Left renal pelvis (tissue), 4 donors: Measurements from ENCODE around the gene NAALAD2. TPM values are rescaled to one million over a fixed set of nuclear protein-coding genes. Genes with fewer than 3 reads are reported as not detected.
"Not testable (repeated sequence)": the region's sequence is repeated elsewhere in the genome, so short reads cannot be mapped to it uniquely, and the experiment has no call there.

Source experiments
- DNase-seq, 4 donors: peaks; one replicate each; pipeline ENCODE4 v3.0.0-alpha.2; 2013; ENCODE audit warnings: low read depth in 4 of 4, low spot score in 3 of 4
- polyA plus RNA-seq, 4 donors: library from polyadenylated mRNA; unstranded; fragments of 120-200 nt; gene quantifications; one replicate each; pipeline ENCODE4 v1.2.1, GENCODE V29; 2013; ENCODE audit not compliant: insufficient read length in 4 of 4

NAALAD2 gene
- polyA plus RNA-seq, 4 donors: 21.6 to 36.3 (median 31.2) TPM

DNA sequence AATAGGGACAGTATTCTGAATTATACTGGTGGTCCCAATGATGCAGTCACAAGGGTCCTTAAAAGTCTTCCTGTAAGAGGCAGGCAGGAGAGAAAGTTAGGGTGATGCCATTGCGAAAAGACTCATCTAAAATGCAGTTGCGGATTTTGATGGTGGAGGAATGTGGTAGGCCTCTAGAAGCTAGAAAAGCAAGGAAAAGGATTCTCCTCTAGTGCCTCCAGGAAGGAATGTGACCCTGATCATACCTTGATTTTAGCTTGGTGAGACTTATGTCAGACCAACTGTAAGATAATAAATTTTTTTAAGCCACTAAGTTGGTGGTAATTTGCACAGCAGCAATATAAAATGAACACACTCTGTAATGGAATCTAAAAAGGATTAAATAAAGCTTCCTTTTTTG is 54.5 kb downstream of the NAALAD2 start:
- no peak for DNase-seq

DNA sequence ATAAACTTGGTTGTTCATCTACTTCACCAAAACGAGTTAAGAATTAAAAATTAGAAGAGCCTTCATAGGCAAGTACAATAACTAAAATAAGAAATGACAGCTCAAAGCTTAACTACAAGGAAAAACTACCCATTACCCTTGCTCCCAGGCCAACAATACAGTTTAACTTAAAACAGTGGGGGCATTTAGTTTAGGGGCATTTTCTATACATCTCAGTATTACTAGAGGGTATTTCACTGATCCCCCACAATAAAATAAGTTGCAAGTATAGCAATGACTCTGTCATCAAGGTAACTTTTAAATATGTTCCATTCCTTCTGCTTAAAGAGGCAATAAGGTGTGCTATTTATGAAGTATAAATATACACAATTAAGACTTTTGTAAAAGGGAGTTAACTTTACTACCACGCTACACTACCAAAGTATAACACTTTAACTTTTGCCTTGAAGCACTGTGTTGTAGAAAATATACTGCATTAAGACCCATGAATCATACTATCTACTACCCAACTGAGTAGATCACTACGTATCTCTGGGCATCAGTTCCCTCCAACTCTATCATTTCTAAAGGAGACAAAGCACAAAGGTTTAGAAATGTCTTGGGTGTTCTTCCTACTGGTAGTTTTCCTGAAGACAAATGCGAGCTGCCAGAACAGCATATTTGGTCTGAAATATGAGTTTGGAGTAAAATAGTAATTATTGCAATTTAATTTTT is 58.6 kb downstream of the NAALAD2 start:
- DNase-seq: no peak

DNA sequence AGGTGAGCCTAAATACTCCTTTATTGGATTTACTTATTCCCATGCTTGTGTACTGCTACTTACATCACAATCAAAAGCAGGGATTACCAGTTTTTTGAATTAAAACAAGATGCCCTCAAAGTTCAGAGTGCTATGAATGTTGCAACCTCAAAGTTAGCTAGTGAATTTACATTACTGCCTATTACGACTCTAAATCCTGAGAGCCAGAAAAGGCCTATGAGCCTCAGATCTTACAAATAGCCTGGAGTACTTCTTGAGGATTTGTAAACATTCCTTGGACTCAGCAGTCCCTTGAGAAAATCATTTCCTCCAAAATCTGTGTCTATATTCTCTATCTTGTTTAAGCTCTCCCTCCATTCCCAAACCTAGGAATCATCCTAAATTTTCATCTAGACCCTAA is 62.9 kb downstream of the NAALAD2 start:
- DNase-seq: no peak

DNA sequence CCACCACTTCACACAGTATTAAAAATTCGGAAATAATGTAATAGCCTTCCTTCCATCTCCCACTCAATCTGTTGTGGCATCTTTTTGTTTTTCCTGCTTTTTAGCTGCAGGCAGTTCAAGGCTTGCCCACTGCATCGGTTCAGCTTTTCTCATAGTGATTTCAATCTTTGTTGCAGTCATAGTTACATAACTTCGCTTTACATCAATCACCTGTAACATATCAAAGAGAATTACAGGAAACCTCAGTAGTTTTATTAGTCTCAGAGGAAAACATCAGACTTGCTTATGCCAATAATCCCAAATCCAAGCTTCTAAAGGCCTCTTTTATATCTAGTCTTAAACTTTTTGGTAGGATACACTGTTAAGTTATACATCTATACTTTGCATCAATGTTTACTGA is 67.9 kb downstream of the NAALAD2 start:
- DNase-seq: no peak

DNA sequence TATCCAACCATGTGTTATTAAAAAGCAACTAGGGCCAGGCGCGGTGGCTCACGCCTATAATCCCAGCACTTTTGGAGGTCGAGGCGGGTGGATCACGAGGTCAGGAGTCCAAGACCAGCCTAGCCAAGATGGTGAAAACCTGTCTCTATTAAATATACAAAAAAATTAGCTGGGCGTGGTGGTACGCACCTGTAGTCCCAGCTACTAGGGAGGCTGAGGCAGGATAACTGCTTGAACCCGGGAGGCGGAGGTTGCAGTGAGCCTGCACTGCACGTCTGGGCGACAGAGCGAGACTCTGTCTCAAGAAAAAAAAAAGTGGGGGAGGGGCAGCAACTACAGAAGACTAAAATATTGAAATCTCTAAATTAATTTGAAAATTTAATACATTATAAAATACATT is 69.9 kb downstream of the NAALAD2 start:
- no peak for DNase-seq

DNA sequence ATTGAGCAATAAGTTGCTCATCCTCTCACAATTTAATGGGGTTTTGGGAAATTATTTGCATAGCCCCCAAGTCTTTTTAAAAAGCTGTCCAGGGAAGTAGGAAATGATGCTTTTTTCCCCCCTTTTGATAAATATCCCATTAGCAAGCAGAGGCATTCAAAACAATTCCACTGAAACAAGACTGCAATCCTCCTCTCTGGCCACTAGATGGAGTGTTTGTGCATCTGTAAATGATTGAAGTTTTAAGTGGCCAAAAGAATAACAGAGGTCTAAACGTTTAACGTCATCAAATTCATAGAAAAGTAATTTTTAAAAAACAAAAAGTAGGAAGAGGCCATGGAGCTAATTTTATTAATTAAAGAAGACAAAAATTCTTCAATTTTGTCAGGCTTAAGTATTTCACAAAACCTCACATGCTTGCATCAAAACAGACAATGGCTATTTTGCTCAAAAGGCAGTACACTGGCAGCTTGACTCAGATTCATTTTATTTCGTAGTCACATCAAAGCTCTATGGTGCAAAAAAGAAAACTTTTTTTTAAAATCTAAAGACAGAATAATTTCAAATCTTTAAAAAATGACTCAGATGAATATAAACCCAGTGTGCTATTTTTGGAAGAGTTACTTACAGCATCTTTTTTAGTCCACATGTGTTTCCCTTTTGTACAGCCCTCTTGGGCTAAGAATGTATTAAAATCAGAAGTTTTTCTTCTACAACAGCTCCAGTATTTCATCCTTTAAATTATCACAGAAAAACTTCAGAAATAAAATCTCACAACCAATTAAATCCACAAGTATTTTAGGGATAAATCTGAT is 70.6 kb downstream of the NAALAD2 start:
- DNase-seq: peak in 2 of 4 donors; percentile 18 to 25

- DNase-seq: not testable (repeated sequence)
Measured at GRCh38 chr11:90207992-90208391, 73.5 kb downstream of the NAALAD2 start.

GRCh38 chr11:90208857-90209256 is 74.4 kb downstream of the NAALAD2 start:
- DNase-seq: no peak

DNA sequence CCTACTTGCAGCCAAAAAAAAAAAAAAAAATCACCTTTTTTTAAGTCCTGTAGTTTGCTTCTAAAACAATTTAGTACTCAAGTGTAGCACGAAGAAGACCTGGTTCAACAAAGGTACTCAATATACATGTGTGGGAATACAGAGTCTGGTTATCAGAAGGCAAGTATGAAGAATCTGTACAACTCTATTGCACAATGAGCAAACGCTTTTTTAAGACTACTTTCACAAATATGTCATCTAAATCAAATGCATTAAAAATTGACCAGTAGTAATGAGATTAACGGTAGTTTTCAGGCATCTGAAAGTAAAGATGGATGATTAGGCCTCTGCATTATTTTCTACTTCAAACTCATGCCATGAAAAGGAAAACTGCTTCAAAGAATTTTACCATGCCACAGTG is 78.9 kb downstream of the NAALAD2 start:
- no peak for DNase-seq

- DNase-seq: no peak
Measured at GRCh38 chr11:90216611-90217010, 82.1 kb downstream of the NAALAD2 start.

DNA sequence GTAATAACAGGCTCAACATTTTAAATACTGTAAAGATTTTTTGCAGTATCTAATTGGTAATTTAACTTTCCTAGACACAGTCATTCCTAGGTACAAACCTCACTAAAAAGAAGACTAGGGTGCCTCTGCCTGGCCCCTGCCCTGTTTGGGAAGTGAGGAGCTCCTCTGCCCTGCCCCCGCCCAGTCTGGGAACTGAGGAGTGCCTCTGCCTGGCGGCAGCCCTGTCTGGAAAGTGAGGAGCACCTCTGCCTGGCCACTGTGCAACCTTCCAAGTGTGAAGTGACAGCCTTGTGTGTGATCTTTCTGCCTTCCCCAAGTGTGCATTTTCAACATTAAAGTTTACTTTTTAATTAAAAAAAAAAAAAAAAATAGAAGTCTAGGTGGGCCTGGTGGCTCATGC is 84.1 kb downstream of the NAALAD2 start:
- no peak for DNase-seq

GRCh38 chr11:90219438-90219837 is 85.0 kb downstream of the NAALAD2 start:
- DNase-seq: no peak

- no peak for DNase-seq
Measured at GRCh38 chr11:90220391-90220790, 85.9 kb downstream of the NAALAD2 start.

DNA sequence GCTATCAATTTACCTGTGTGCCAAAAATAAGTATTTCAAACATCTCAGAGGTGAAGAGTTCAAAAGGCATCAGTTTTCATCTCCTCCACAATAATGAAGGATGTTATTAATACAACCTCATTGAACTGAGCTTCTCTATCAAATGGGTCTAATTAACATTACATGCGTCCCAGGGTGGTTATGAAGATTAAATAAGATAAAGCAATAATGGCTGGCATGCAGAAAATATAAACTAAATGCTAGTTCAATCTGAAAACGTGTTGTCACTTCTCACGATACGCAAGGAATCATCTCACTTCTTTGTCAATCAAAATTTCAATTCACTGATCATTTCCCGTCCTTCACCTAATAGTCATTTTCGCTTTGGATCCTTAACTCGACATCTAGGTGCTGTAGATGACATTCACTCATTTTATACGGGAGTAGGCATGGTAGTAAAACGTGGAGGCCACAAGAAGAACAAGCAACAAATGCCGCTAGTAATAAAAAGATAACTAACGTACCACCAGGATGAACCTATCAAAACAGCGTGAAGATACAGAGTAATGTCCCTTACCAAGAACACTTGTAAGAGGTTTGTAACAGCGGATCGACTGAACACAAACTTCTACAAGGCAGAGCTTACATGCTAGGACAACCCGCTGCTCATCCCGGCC is 87.5 kb downstream of the NAALAD2 start:
- peak in 1 of 4 donors; percentile 25 for DNase-seq

- DNase-seq: peak; percentile 73 to 82 (median 78)
Measured at GRCh38 chr11:90222459-90223247, 88.2 kb downstream of the NAALAD2 start, which contains the start of gene CHORDC1. Gene CHORDC1 (minus strand): TSS chr11:90223049. CDS start chr11:90222954, 95 bp downstream.

GRCh38 chr11:90223248-90223585 is 88.8 kb downstream of the NAALAD2 start:
- no peak for DNase-seq

DNA sequence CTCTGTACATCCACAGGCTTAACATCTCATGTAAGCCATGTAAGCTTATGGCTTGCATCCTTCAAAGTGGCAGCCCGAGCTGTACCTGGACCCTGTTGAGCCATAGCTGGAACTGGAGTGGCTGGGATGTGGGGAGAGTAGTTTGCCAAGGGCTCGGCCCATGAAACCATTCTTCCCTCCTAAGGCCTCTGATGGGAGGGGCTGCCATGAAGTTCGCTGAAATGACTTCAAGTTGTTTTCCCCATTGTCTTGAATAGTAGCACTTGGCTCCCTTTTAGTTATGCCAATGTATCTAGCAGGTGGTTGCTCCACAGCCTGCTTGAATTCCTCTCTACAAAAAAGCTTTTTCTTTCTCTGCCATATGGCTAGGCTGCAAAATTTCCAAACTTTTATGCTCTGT is 93.6 kb downstream of the NAALAD2 start:
- no peak for DNase-seq

DNA sequence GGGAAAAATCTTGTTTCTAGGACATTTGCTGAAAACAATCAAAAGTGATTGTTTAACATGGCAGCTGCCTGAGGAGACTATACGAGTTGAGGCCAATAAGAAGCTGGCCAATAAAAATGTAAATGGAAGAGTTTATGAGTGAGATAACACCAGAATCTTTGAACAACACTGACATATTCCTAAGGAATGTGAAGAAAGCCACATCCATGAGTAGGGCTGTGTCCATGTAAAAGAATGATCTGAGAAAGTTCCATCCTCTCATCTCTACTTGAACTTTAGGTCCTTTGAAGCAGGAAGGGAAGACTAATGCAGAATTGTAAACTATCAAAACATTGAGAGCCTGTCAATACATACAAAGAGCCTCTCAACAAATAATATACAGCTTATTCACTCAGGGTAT is 95.3 kb downstream of the NAALAD2 start:
- DNase-seq: no peak

DNA sequence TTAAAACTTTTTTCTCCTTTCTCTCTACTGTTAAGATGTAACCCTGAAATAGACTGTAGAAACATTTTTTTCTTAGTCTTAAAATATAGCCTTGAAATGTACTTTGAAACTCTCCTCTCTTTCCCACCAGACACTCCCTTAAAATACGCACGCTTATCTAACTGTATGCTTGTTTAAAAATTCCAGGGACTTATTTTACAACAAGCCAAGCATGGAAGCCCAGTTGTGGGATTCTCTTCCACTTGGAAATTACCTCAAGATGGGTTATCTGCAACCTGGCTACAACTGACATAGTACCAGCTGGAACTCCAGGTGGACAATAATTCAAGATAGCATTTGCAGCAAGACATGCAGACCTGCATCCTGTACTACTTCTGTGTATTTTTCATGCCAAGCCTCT is 100.5 kb downstream of the NAALAD2 start:
- no peak for DNase-seq

DNA sequence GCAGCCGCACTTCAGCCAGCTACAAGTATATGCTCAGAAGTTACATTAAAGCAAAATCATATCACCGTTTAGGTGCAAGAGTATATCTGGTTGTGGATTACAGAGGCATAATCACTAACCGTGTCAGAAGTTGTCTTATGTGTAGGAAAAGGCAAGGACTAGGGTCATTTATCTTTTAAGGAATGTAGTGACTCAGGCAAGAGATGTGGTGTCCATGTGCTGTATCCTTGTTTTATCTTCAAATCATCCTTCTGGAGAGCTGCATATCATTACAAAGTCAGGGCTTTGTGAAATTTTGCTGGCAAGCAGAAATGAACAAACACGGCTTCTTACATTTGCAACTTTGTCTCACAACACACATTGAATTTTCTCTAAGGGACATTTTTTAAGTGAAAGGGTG is 101.1 kb downstream of the NAALAD2 start:
- no peak for DNase-seq

DNA sequence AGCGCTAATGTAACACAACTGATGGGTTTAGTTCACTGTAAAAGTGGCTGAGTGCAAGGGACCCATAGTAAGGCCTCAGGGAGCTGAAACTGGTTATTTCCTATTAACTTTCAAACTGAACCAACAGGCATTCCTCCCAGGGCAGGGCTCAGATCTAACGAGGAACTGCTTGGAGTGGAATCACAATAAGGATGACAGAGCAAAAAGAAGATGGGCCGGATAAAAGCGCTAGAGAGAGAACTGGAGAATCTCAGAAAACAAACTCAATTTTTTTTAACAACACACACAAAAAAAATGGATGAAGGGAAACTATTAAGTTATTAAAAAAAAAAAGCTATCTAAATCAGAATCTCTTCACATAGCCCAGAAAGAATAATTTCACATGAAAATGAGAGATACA is 102.5 kb downstream of the NAALAD2 start:
- DNase-seq: no peak
